Esophagus (tissue), 2 donors: ENCODE measurements around the gene AK2. TPM values are rescaled to one million over a fixed set of nuclear protein-coding genes. Genes with fewer than 3 reads are reported as not detected.

Experiments used
- H3K27ac ChIP-seq, 2 donors: one replicate each; pipeline ENCODE4 v1.5.1; 2013; ENCODE audit warnings: low read depth in 2 of 2, mild to moderate bottlenecking in 2 of 2, inconsistent platforms in 1 of 2, low read length in 1 of 2, moderate library complexity in 1 of 2
- H3K27me3 ChIP-seq, 2 donors: one replicate each; pipeline ENCODE4 v1.6.1; 2013; ENCODE audit warnings: low read length in 2 of 2, control low read depth in 1 of 2, mild to moderate bottlenecking in 1 of 2; ENCODE audit not compliant: insufficient read depth in 2 of 2, control insufficient read depth in 1 of 2
- H3K36me3 ChIP-seq, 2 donors: one replicate each; pipeline ENCODE4 v1.6.1; 2013; ENCODE audit warnings: low read length in 1 of 2; ENCODE audit not compliant: control insufficient read depth in 2 of 2, insufficient read depth in 2 of 2
- H3K4me1 ChIP-seq, 2 donors: one replicate each; pipeline ENCODE4 v1.6.1; 2013; ENCODE audit warnings: low read length in 1 of 2; ENCODE audit not compliant: control insufficient read depth in 2 of 2, insufficient read depth in 2 of 2
- H3K4me3 ChIP-seq, 2 donors: one replicate each; pipeline ENCODE4 v1.5.1; 2013; ENCODE audit warnings: low read length in 2 of 2, mild to moderate bottlenecking in 2 of 2, low read depth in 1 of 2, moderate library complexity in 1 of 2
- H3K9me3 ChIP-seq, 2 donors: one replicate each; pipeline ENCODE4 v1.6.1; 2013; ENCODE audit warnings: mild to moderate bottlenecking in 2 of 2, low read depth in 1 of 2, low read length in 1 of 2, moderate library complexity in 1 of 2; ENCODE audit not compliant: control insufficient read depth in 2 of 2, insufficient read depth in 1 of 2
- WGBS, 2 donors: extraction: QIAGEN DNeasy Blood & Tissue Kit; methylation state at CpG; one replicate each; pipeline ENCODE4 v1.1.7; 2013; 5-methylcytosine and 5-hydroxymethylcytosine counted together
- polyA plus RNA-seq, 2 donors: library from polyadenylated mRNA; stranded (reverse); fragments of 200-250 nt; gene quantifications; one replicate each; pipeline ENCODE4 v1.2.3, GENCODE V29; 2013
- donor health status: healthy with polysubstance abuse.
- donor health status: Bipolar disorder and iron deficiency.

AK2 gene
- 100 to 1,000 TPM in 1 of 2 donors, 10 to 100 TPM in 1; 63.2 to 106 TPM for polyA plus RNA-seq

- peaks cover 0 to 4% of the 10 kb centered on the region in 2 donors for H3K4me1 ChIP-seq
- H3K27me3 ChIP-seq: no peaks in the 10 kb centered on the region
- H3K4me3 ChIP-seq: peak within 1 kb of the TSS; percentile 78 to 100
- H3K9me3 ChIP-seq: no peaks in the 10 kb centered on the region
- peak within 1 kb of the TSS; percentile 72 to 91 for H3K27ac ChIP-seq
- WGBS, 2 donors: 4 to 5% methylated on average over 59 of the region's 59 CpGs
- no peaks in the 10 kb centered on the region for H3K36me3 ChIP-seq
These were observed at the start of gene AK2 for GRCh38 chr1:33036526-33037503. Gene AK2 (minus strand): TSS chr1:33036883. CDS start chr1:33036828, 55 bp downstream.

- no peaks in the 10 kb centered on the region for H3K4me1 ChIP-seq
- no peaks in the 10 kb centered on the region for H3K9me3 ChIP-seq
- no peak overlapping the region for H3K27ac ChIP-seq
- H3K36me3 ChIP-seq: no peaks in the 10 kb centered on the region
- H3K27me3 ChIP-seq: no peaks in the 10 kb centered on the region
- 38 to 42% methylated on average over 11 to 12 of the region's 12 CpGs for whole genome bisulfite sequencing, 2 donors
- H3K4me3 ChIP-seq: no peak overlapping the region
These were observed 49.7 kb upstream of the AK2 start for GRCh38 chr1:33086384-33086850.

GRCh38 chr1:33085332-33085731 lies 48.6 kb upstream of the AK2 start:
- H3K9me3 ChIP-seq: no peaks in the 10 kb centered on the region
- no peaks in the 10 kb centered on the region for H3K27me3 ChIP-seq
- no peak overlapping the region for H3K27ac ChIP-seq
- 78 to 84% methylated on average over 4 of the region's 4 CpGs for WGBS, 2 donors
- no peaks in the 10 kb centered on the region for H3K36me3 ChIP-seq
- no peak overlapping the region for H3K4me3 ChIP-seq
- no peaks in the 10 kb centered on the region for H3K4me1 ChIP-seq

GRCh38 chr1:33082575-33083108 lies 46.0 kb upstream of the AK2 start:
- Histone ChIP-seq H3K27ac (no peak overlapping the region), H3K27me3 (no peaks in the 10 kb centered on the region), H3K9me3 (no peaks in the 10 kb centered on the region), H3K36me3 (no peaks in the 10 kb centered on the region), H3K4me3 (no peak overlapping the region), H3K4me1 (no peaks in the 10 kb centered on the region)
- whole genome bisulfite sequencing, 2 donors: 83 to 85% methylated on average over 6 of the region's 6 CpGs

GRCh38 chr1:33081554-33082305 lies 45.0 kb upstream of the AK2 start:
- Histone ChIP-seq H3K27me3 (no peaks in the 10 kb centered on the region), H3K4me3 (peak overlapping the region; percentile 58 to 65), H3K27ac (no peak overlapping the region), H3K4me1 (no peaks in the 10 kb centered on the region), H3K9me3 (no peaks in the 10 kb centered on the region), H3K36me3 (no peaks in the 10 kb centered on the region)
- WGBS, 2 donors: 7 to 9% methylated on average over 35 of the region's 35 CpGs

- WGBS, 2 donors: 1 to 2% methylated on average over 38 to 52 of the region's 52 CpGs
- Histone ChIP-seq H3K4me3 (peak within 1 kb of the TSS; percentile 58 to 65), H3K36me3 (no peaks in the 10 kb centered on the region), H3K9me3 (no peaks in the 10 kb centered on the region), H3K27ac (no peak within 1 kb of the TSS), H3K27me3 (no peaks in the 10 kb centered on the region), H3K4me1 (no peaks in the 10 kb centered on the region)
These were observed 44.3 kb upstream of the AK2 start, which contains the start of gene AZIN2 for GRCh38 chr1:33080885-33081553. Gene AZIN2 (plus strand): TSS chr1:33081153. CDS start chr1:33082250, 1,097 bp downstream.

- 54% methylated on average over 6 of the region's 6 CpGs for whole genome bisulfite sequencing, 2 donors
- Histone ChIP-seq H3K27ac (no peak overlapping the region), H3K4me3 (peak overlapping the region in 1 of 2 donors; percentile 65)
These were observed 43.7 kb upstream of the AK2 start for GRCh38 chr1:33080373-33080772.

GRCh38 chr1:33078030-33078591 lies 41.4 kb upstream of the AK2 start:
- no peaks in the 10 kb centered on the region for H3K36me3 ChIP-seq
- no peak overlapping the region for H3K4me3 ChIP-seq
- H3K9me3 ChIP-seq: no peaks in the 10 kb centered on the region
- no peaks in the 10 kb centered on the region for H3K27me3 ChIP-seq
- no peaks in the 10 kb centered on the region for H3K4me1 ChIP-seq
- H3K27ac ChIP-seq: no peak overlapping the region
- 39 to 46% methylated on average over 1 of the region's 1 CpG for WGBS, 2 donors

More at GRCh38 chr1:33080373-33080772, 43.7 kb upstream of the AK2 start:
- no peaks in the 10 kb centered on the region for H3K4me1 ChIP-seq
- H3K9me3 ChIP-seq: no peaks in the 10 kb centered on the region
- H3K27me3 ChIP-seq: no peaks in the 10 kb centered on the region
- H3K36me3 ChIP-seq: no peaks in the 10 kb centered on the region
